PC-3 (cell line): ENCODE results near the gene CCDC87. TPM values are rescaled to one million over a fixed set of nuclear protein-coding genes. Genes with fewer than 3 reads are reported as not detected.

Experiments
- total RNA-seq: library from RNA; depleted of rRNA; stranded (reverse); fragments of >200 nt; gene quantifications from 2 replicates; pipeline ENCODE4 v1.2.3, GENCODE V29; 2014; rRNA removed

Gene CCDC87
- total RNA-seq, 1 experiment from 2014 or later = 0.69 TPM

Other genes starting within 250 kb of the CCDC87 start
- 123 and 176 TPM in 2 replicates for gene BRMS1, start 248.0 kb downstream of the CCDC87 start, total RNA-seq
- 38.9 and 41.1 TPM in 2 replicates for gene B4GAT1, start 245.4 kb downstream of the CCDC87 start, total RNA-seq
- gene SLC29A2, start 221.3 kb downstream of the CCDC87 start, total RNA-seq = 25.5 and 27.8 TPM in 2 replicates
- not detected in 2 replicates for gene NPAS4, start 172.0 kb downstream of the CCDC87 start, total RNA-seq
- 214 and 321 TPM in 2 replicates for gene MRPL11, start 154.2 kb downstream of the CCDC87 start, total RNA-seq
- gene PELI3, start 126.2 kb downstream of the CCDC87 start, total RNA-seq = 22.9 and 35.2 TPM in 2 replicates
- gene DPP3, start 112.6 kb downstream of the CCDC87 start, total RNA-seq = 135 and 165 TPM in 2 replicates
- gene BBS1, start 82.4 kb downstream of the CCDC87 start, total RNA-seq = 24.4 and 28.4 TPM in 2 replicates
- 15.1 and 19.7 TPM in 2 replicates for gene ZDHHC24, start 47.0 kb downstream of the CCDC87 start, total RNA-seq
- not detected in 2 replicates for gene ACTN3, start 46.2 kb downstream of the CCDC87 start, total RNA-seq
- 9.4 and 11.8 TPM in 2 replicates for gene CTSF, start 24.5 kb downstream of the CCDC87 start, total RNA-seq
- 43.8 and 56.8 TPM in 2 replicates for gene CCS, start 122 bp upstream of the CCDC87 start, total RNA-seq
- gene RBM14, start 23.6 kb upstream of the CCDC87 start, total RNA-seq = 79.3 and 119 TPM in 2 replicates
- gene RBM4, start 45.6 kb upstream of the CCDC87 start, total RNA-seq = 152 and 164 TPM in 2 replicates
- gene RBM4B, start 84.8 kb upstream of the CCDC87 start, total RNA-seq = 31.4 and 40.2 TPM in 2 replicates
- gene SPTBN2, start 136.2 kb upstream of the CCDC87 start, total RNA-seq = 74.9 and 154 TPM in 2 replicates